Uterus (tissue), 4 donors: ENCODE data around the gene DNMT3A. TPM values are rescaled to one million over a fixed set of nuclear protein-coding genes. Genes with fewer than 3 reads are reported as not detected.
A peak's percentile ranks its signal among the peaks of the same experiment; 100 is the strongest.

Experiments
- DNase-seq, 2 donors: peaks; one replicate each; pipeline ENCODE4 v3.0.0-alpha.2; 2019 to 2020
- H3K27ac ChIP-seq, 2 donors: fragments of 200-600 bp; sonication (generic); 1 replicate in 1 of 2; 2 replicates in 1 of 2; pipeline ENCODE4 v1.5.1; 2016 to 2018
- H3K27me3 ChIP-seq, 2 donors: fragments of 200-600 bp; sonication (generic); one replicate each; pipeline ENCODE4 v1.5.1; 2018 to 2019; ENCODE audit warnings: control low read depth in 1 of 2
- H3K36me3 ChIP-seq, 2 donors: fragments of 200-600 bp; sonication (generic); one replicate each; pipeline ENCODE4 v1.5.1; 2019; ENCODE audit warnings: control low read depth in 1 of 2
- H3K4me1 ChIP-seq, 2 donors: fragments of 200-600 bp; sonication (generic); one replicate each; pipeline ENCODE4 v1.5.1; 2018 to 2019; ENCODE audit warnings: control low read depth in 1 of 2
- H3K4me3 ChIP-seq, 2 donors: fragments of 200-600 bp; sonication (generic); 1 replicate in 1 of 2; 2 replicates in 1 of 2; pipeline ENCODE4 v1.5.1; 2018 to 2019; ENCODE audit warnings: mild to moderate bottlenecking in 1 of 2
- H3K9me3 ChIP-seq, 2 donors: fragments of 200-600 bp; sonication (generic); one replicate each; pipeline ENCODE4 v1.5.1; 2019; ENCODE audit warnings: control low read depth in 1 of 2
- POLR2A ChIP-seq, 2 donors: fragments of 450-650 bp; IDR thresholded peaks; one replicate each; pipeline ENCODE4 v1.6.1; 2016; ENCODE audit warnings: antibody characterized with exemption in 2 of 2, mild to moderate bottlenecking in 1 of 2, moderate library complexity in 1 of 2
- intact Hi-C: fragments of 100-400 bp; cut with DNase I; formaldehyde crosslinking; loops from one replicate; pipeline ENCODE4 v1.15.1; 2023; ENCODE audit warnings: low total_unique reads
- total RNA-seq, 4 donors: library from RNA; depleted of rRNA in 3 of 4; stranded (reverse); fragments of >200 nt in 3 of 4; gene quantifications; one replicate each; pipeline versions ENCODE4 v1.1.0 to v1.2.4, GENCODE V29; 2014 to 2023
- TF ChIP-seq, protein P1 (sequence below), 4 experiments: fragments of 200-600 bp in 2 of 4; fragments of 450-650 bp in 2 of 4; sonication (generic) in 2 of 4; IDR thresholded peaks; one replicate each; pipeline ENCODE4 v1.5.1; 2016 to 2019; ENCODE audit warnings: antibody characterized with exemption in 4 of 4, mild to moderate bottlenecking in 2 of 4, moderate library complexity in 1 of 4
- donor health status: DM: yes; HTN: yes; CAD: no.

DNMT3A gene
- total RNA-seq, 4 donors from 2014 or later, result 2.3 to 95.8 (median 29.9) TPM

DNA sequence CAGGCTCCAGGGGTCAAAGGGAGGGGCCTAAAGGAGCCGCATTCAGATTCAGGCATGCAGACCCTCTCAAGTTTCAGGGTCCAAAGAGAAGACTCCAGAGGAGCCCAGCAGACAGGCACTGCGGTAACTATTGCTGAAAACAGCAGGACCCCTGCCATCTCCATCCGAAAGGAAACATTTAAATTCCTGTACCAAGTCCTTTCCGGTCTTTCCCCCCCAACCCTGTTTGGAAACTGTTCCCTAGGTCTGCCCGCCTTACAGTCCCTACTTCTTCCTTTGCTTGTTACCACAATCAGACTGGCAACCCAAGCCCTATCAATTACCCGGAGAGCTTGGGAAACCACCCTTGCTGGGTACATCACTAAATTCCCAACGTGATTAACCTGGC lies 82.0 kb downstream of the DNMT3A start:
- TF ChIP-seq, protein P1, sequence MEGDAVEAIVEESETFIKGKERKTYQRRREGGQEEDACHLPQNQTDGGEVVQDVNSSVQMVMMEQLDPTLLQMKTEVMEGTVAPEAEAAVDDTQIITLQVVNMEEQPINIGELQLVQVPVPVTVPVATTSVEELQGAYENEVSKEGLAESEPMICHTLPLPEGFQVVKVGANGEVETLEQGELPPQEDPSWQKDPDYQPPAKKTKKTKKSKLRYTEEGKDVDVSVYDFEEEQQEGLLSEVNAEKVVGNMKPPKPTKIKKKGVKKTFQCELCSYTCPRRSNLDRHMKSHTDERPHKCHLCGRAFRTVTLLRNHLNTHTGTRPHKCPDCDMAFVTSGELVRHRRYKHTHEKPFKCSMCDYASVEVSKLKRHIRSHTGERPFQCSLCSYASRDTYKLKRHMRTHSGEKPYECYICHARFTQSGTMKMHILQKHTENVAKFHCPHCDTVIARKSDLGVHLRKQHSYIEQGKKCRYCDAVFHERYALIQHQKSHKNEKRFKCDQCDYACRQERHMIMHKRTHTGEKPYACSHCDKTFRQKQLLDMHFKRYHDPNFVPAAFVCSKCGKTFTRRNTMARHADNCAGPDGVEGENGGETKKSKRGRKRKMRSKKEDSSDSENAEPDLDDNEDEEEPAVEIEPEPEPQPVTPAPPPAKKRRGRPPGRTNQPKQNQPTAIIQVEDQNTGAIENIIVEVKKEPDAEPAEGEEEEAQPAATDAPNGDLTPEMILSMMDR (IDR thresholded peaks at IDR 0.05), result no peak
- TF ChIP-seq POLR2A (IDR thresholded peaks at IDR 0.05), result no peak
- no peaks in the 10 kb centered on the region for H3K27me3 ChIP-seq
- no peak overlapping the region for H3K4me3 ChIP-seq
- no peaks in the 10 kb centered on the region for H3K9me3 ChIP-seq
- peaks cover 0 to 6% of the 10 kb centered on the region in 2 donors for H3K4me1 ChIP-seq
- intact Hi-C loops, result no loop called here
- no peaks in the 10 kb centered on the region for H3K36me3 ChIP-seq
- no peak overlapping the region for H3K27ac ChIP-seq
- DNase-seq, result no peak

DNA sequence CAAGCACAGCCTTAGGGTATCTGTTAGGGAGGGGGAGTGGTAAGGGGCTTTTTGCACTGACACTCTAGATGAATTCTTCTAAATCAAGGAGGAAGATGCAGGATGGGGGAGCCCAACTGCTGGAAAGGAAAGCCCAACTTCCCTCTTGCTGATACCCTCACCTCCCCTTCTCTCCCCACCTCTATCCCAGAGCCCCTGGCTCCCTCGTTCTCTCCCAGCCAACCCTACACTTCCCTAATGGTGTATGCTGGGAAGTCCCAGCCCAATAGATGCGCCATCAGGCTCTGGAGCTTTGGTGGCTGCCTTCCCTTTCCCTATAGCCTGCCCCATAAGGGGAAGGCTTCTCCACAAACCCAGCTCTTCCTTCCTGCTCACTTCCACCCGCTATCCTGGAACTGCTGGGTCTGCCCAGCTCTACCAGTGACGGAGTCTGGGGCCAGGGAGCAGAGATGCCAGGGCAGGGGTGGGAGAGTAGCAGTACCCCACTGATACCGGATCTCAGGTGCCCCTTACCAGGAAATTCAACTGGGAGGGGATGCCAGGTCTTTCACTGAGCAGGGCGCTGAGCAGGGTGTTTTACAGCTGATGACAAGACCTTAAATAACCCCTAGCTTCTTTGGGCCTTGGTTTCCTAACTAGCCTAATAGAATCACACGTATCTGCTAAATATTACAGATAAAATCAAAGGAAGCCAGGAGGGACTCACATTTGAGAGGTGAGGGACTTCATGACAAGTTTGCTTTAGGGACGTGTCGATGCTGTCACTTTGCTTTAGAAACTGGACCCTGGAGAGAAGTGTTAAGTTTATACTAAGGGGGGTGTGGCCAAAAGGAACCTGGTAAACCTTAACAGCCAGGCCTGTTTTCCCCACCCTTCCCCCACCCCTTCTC lies 82.6 kb downstream of the DNMT3A start:
- no peak for DNase-seq
- TF ChIP-seq, protein P1 (IDR thresholded peaks at IDR 0.05), result no peak
- TF ChIP-seq POLR2A (IDR thresholded peaks at IDR 0.05), result no peak
- no peak overlapping the region for H3K27ac ChIP-seq
- no peaks in the 10 kb centered on the region for H3K9me3 ChIP-seq
- no peaks in the 10 kb centered on the region for H3K27me3 ChIP-seq
- peaks cover 0 to 6% of the 10 kb centered on the region in 2 donors for H3K4me1 ChIP-seq
- H3K36me3 ChIP-seq, result no peaks in the 10 kb centered on the region
- H3K4me3 ChIP-seq, result no peak overlapping the region
- intact Hi-C loops, result no loop called here

DNA sequence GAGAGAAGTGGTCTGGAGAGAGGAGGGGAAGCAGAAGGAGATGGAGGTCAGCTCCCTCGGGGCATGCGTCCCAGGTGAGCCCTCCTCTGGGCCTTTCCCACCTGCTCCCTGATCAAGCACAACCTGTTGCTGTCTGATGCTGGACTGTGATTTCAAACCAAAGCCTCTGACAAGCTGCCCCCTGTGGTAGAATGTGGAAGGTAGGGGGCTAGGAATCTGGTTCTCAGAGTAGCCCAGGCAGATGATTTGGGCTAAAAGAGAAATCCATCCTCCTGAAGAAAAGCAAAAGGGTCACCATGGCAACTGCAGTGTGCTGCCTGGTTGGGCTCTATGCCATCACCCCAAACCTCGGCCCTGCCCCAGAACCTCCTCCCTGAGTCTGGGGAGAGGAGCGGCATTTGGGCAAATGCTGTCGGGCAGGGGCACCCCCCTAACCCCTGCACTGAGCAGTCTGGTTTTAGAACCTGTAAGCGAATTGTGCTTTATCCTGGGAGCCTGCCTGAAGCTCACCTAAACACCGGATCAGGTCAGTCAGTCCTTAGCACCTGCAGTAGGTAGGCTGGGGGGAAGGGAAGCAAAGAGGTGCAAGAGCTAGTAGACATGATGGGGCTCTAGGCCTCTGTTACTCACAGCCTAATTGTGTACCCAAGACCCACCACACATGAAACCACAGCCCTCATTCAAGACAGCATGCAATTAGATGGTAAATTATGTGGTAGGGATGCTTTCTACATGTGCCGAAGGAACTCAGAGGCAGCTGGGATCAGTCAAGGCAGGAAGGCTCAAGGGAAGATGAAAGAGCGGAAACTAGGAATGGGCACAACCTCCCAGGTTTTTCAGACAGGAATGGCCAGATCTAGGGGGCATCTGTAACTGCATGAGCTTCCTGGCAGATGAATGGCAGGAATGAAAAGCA lies 83.5 kb downstream of the DNMT3A start:
- TF ChIP-seq POLR2A (IDR thresholded peaks at IDR 0.05), result no peak
- TF ChIP-seq, protein P1 (IDR thresholded peaks at IDR 0.05), result no peak
- H3K4me3 ChIP-seq, result no peak overlapping the region
- no peaks in the 10 kb centered on the region for H3K36me3 ChIP-seq
- no peak overlapping the region for H3K27ac ChIP-seq
- intact Hi-C loops, result no loop called here
- no peaks in the 10 kb centered on the region for H3K9me3 ChIP-seq
- H3K27me3 ChIP-seq, result no peaks in the 10 kb centered on the region
- no peak for DNase-seq
- H3K4me1 ChIP-seq, result peaks cover 0 to 6% of the 10 kb centered on the region in 2 donors

DNA sequence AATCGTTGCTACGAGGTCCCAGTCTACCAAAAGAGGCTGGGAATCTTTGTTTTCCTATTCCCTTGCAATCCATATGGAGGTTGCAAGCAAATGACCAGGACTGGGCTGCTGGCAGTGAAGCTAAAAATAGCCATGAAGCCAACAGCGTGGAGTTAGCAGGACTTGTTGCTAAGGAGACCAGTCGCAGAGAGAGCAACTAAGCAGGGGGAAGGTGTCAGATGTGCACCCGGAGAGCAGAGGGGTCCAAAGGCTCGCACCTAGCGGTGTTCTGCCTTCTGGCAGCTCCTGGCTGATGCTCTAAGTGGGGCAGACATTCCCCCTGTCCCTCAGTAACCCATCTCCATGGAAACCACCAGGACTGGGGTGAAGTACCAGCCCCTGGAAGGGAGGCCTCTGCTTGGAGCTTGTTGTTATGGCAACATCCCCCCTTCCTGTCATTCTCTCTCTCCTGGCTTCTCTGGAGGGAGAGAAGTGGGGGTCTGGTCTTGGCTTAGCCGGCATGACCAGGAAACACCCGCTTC lies 84.6 kb downstream of the DNMT3A start:
- H3K36me3 ChIP-seq, result no peaks in the 10 kb centered on the region
- no peaks in the 10 kb centered on the region for H3K27me3 ChIP-seq
- DNase-seq, result no peak
- TF ChIP-seq POLR2A (IDR thresholded peaks at IDR 0.05), result no peak
- TF ChIP-seq, protein P1 (IDR thresholded peaks at IDR 0.05), result no peak
- H3K4me3 ChIP-seq, result no peak overlapping the region
- peaks cover 0 to 8% of the 10 kb centered on the region in 2 donors for H3K4me1 ChIP-seq
- peak overlapping the region in 1 of 2 donors; percentile 11 for H3K27ac ChIP-seq
- H3K9me3 ChIP-seq, result no peaks in the 10 kb centered on the region
- intact Hi-C loops, result no loop called here
